Endothelial cell of umbilical vein (primary cell): ENCODE data around the gene DLGAP1.

Source experiments
- MAX ChIP-seq: IDR thresholded peaks from 2 replicates; pipeline ENCODE4 v1.6.1; 2011; ENCODE audit not compliant: insufficient read depth, insufficient read length
- MYC ChIP-seq: IDR thresholded peaks from one replicate; pipeline ENCODE4 v1.6.1; 2011; ENCODE audit warnings: mild to moderate bottlenecking, low read depth, low read length
- POLR2A ChIP-seq: IDR thresholded peaks from 2 replicates; pipeline ENCODE4 v1.6.1; 2012; ENCODE audit warnings: low read depth, mild to moderate bottlenecking, control low read depth, low read length
- POLR2AphosphoS5 ChIP-seq: IDR thresholded peaks from 2 replicates; pipeline ENCODE4 v1.6.1; 2012; ENCODE audit warnings: low read depth, mild to moderate bottlenecking, control low read depth, low read length, moderate library complexity; ENCODE audit not compliant: insufficient read depth
- TF ChIP-seq, protein P1 (sequence below), 2 donors: IDR thresholded peaks; 1 replicate in 1 of 2; 2 replicates in 1 of 2; pipeline ENCODE4 v1.5.1; 2011; ENCODE audit warnings: low read length in 2 of 2, mild to moderate bottlenecking in 2 of 2, moderate library complexity in 2 of 2, control low read depth in 1 of 2, inconsistent platforms in 1 of 2, low read depth in 1 of 2; ENCODE audit not compliant: insufficient read depth in 1 of 2; ENCODE audit errors: extremely low read depth in 1 of 2

DNA sequence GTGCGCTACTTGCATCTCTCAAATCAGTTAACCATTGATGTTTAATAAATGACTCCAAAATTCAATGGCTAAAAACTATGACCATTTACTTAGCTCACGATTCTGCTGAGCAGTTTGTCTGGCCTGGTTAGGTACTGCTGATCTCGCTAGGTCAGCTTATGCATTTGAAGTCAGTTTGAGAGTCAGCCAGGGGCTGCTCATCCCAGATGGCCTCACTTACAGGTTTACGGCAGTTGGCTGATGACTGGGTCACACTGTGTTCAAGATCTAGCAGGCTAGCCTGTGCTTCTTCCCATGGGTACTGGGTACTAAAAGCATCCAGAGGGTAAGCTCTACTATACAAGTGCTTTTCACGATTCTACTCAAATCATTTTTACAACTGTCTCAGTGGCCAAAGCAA is 122.1 kb downstream of the DLGAP1 start:
- TF ChIP-seq POLR2A (no peak), MYC (no peak), MAX (no peak), POLR2AphosphoS5 (no peak)
- TF ChIP-seq, protein P1, sequence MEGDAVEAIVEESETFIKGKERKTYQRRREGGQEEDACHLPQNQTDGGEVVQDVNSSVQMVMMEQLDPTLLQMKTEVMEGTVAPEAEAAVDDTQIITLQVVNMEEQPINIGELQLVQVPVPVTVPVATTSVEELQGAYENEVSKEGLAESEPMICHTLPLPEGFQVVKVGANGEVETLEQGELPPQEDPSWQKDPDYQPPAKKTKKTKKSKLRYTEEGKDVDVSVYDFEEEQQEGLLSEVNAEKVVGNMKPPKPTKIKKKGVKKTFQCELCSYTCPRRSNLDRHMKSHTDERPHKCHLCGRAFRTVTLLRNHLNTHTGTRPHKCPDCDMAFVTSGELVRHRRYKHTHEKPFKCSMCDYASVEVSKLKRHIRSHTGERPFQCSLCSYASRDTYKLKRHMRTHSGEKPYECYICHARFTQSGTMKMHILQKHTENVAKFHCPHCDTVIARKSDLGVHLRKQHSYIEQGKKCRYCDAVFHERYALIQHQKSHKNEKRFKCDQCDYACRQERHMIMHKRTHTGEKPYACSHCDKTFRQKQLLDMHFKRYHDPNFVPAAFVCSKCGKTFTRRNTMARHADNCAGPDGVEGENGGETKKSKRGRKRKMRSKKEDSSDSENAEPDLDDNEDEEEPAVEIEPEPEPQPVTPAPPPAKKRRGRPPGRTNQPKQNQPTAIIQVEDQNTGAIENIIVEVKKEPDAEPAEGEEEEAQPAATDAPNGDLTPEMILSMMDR (IDR thresholded peaks at IDR 0.05; ENCODE audit: extremely low read depth in 1 of 2, insufficient read depth in 1 of 2, low read depth in 1 of 2, low read length in 2 of 2) = no peak
